HG03108 (cell line): ENCODE measurements around the gene FTCD.

ENCODE experiments used
- ATAC-seq: cut with Tn5 transposase; IDR thresholded peaks from one replicate; pipeline ENCODE4 v1.9.1; 2021; ENCODE audit warnings: moderate library complexity; ENCODE audit not compliant: unreplicated experiment

FTCD gene

GRCh38 chr21:46124926-46125845, 30.2 kb downstream of the FTCD start:
- no peak for ATAC-seq

- no peak for ATAC-seq
Measured at GRCh38 chr21:46124083-46124925, 31.1 kb downstream of the FTCD start.

- no peak for ATAC-seq
Measured at GRCh38 chr21:46122758-46123683, 32.4 kb downstream of the FTCD start.

- ATAC-seq = no peak
Measured at GRCh38 chr21:46122237-46122671, 33.1 kb downstream of the FTCD start.

DNA sequence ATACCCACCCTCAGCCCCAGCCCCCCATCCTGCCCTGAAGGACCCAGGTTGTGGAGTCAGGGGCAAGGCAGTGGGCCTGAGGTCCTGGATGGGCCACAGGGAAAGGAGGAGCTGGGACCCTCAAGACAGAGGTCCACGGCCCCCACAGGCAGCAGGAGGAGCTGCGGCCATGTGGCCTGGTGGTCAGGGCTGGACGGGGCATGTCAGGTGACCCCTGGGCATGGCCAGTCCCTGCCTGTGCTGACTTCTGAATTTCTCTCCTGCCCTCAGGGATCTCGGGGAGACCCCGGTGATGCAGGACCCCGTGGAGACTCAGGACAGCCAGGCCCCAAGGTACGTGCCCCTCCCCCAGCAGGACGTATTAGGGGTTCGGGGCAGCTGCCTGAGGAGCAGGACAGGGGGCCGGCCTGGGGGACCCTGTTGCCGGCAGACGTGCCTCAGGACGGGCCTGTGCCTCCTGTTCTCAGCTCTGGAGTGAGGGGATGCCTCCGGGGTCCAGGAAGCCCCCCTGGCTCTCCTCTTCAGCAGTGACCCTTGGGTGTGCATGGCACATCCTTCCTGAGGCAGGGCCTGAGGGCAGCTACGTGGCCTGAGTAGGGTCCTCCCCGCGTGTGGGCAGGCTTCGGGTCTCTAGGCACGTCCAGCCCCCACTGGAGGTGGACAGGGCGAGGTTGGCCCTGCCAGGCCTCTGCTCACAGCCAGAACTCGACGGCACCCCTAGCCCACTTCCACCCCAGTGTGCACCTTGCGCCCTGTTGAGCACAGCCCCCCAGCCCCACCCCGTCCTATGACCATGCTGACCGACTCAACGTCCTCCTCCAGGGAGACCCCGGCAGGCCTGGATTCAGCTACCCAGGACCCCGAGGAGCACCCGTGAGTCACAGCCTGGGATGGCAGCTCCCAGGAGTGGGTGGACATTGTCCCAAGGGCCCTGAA, 33.8 kb downstream of the FTCD start:
- ATAC-seq = no peak

DNA sequence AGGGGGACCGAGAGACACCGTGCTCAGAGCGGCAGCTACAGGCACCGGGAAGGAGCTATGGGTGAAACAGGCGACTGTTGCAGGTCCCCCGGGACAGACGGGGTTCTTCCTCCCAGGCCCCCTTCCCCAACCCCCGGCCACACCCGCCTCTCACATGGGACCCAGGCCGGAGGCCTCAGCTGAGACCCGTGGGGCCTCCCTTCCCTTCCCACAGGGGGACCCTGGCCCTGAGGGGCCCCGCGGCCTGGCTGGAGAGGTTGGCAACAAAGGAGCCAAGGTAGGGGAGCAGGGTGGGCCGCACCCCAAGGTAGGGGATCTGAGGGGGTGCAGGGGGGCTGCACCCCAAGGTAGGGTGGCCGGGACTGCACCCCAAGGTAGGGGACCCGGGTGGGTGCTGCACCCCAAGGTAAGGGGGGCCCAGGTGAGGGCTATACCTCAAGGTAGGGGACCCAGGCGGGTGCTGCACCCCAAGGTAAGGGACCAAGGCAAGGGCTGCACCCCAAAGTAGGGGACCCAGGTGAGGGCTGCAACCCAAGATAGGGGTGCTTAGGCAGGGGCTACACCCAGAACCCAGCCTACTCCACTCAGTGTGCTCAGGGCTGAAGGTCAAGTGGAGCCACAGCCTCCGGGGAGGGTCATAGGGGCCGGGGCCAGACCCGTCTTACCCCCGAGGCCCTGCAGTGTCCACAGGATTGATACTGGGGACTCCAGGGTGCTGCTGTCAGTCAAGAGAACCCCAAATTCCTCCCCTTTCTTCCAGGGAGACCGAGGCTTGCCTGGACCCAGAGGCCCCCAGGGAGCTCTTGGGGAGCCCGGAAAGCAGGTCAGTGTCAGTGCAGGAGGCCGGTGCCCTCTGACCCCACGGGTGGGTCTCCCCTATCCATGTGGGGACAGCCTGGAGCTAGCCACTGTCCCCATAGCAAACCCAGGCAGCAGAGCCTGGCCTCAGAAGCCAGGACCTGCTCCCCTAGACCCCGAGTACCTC, 34.8 kb downstream of the FTCD start:
- no peak for ATAC-seq

DNA sequence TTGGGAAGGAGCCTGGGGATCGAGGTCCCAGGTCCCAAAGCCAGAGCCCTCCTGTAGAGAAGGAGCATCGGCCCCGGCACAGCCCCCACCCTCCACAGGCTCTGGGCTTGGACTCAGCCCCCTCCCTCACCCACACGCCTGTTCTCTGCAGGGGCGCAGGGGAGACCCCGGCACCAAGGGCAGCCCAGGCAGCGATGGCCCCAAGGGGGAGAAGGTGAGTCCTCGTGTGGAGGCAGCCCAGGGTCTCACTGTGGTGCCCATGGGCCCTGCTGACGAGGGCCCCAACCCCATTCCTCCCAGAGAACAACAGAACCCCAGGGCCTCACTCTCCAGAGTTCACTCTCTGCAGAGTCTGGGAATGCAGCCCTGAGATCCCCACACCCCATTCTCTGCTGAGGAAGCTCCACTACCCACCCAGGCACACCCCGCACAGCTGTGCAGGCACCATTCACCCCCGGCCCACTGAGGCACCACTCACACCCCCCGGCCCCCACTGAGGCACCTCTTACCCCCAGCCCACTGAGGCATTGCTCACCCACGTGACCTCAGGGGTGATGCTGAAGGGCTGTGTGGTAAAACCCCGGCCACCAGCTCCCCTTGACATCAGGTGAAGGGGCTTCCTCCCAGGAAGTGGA, 35.6 kb downstream of the FTCD start:
- ATAC-seq = no peak

GRCh38 chr21:46119144-46119636, 36.2 kb downstream of the FTCD start:
- ATAC-seq = no peak

GRCh38 chr21:46118316-46119143, 36.8 kb downstream of the FTCD start:
- ATAC-seq = no peak

DNA sequence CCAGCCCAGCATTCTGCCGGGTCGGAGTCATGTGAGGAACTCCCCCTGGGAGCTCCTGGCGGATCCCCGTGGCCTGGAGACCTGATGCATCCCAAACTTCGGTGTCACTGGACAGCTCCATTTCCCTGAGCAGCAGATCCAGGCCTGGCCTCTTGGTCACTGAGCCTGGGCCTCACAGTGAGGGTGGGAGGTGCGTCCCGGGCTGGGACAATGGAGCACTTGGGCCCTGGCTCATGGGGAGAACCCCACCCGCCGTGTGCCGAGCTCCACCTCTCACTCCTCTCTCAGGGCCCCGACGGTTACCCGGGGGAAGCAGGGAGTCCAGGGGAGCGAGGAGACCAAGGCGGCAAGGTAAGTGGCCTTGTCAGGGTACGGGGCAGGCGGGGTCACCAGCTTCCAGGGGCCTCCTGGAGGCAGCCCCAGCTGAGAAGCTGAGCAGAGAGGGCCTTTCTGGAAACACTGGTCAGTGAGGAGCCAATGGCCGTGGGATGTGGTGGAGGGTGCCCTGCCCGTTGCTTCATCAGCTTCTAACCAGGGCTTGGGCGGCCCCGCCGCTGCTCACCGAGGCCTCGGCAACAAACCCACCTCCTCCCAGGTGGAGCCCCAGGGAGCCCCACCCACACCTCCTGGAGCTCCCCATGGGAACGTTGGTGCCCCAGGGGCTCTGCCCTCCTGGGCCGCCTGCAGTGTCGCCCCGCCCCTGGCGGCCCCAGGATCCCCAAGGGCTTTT, 37.6 kb downstream of the FTCD start:
- ATAC-seq = no peak

GRCh38 chr21:46116776-46117585, 38.4 kb downstream of the FTCD start:
- ATAC-seq = no peak

DNA sequence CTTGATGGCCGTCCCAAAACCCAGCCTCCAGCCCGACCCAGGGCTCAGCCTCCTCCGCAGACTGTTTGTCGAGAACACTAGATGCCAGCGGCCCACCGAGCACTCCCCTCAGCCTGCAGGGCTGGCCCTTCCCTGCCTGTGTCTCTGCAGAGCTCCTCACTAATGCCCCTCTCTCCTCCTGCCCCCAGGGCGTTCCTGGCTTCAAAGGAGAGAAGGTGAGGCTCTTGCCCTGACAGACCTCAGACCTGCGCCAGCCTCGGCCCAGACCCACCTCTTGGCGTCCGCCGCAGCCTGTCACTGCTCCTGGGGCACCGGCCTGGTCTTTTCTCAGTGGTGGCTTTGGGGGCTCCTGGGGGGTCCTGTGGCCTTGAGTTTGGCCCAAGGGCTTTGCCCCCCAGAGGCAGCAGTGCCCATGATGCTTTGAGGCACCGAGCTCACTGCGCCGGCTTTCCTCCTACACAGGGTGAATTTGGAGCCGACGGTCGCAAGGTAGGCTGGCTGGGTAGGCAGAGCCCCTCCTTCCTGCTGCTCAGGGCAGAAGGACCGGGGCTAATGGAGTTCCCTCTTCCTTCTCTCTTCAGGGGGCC, 39.1 kb downstream of the FTCD start:
- ATAC-seq = no peak

DNA sequence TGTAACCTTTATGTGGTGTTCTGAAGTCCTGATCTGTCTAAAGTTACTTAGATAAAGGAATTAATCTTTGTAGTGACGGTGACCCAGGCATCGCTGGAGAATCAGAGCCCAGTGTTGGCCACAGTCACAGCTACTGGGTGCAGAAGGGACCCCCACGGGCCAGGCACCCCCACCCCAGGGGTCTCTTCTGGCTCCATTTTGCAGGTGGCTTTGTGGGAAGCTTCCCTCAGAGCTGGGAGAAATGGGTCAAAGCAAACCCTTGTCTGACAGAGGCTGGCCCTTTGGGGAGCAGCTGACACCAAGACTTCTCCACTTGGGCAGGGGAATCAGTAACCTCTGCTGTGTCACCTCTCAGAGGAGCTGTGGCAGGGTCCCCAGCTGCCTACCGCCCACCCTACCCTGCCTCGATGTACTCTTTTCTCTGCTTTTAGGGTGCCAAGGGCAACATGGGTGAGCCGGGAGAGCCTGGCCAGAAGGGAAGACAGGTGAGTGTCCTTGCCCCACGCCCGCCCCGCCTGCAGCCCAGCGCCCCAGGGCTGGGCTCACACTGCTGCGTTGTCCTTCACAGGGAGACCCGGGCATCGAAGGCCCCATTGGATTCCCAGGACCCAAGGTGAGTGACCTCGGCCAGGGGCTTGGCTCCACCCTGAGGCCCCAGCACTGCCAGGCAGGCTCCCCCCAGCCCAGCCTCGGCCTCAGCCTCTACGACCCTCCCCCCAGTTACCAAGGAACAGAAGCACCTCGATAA, 39.8 kb downstream of the FTCD start:
- no peak for ATAC-seq

DNA sequence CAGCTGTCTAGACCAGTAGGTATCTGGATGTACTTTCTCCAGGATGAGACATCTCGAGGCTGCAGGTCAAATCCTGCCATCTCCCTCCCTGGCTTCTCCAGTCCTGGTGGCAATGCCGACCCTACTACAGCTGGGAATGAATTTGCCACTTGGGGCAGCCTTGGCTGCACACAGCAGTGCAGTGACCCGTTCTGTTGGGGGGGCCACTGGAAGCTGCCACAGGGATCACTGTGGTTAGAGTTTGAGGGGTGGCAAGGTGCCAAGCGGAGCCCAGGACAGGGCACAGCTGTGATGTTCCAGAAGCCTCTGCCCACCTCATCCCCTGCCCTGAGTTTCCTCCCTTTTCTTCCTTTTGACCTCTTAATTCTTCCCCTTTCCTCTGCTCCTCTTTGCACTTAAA, 40.4 kb downstream of the FTCD start:
- ATAC-seq = no peak
